Left cardiac atrium (tissue), 4 donors: ENCODE data around the gene C2orf78. TPM values are rescaled to one million over a fixed set of nuclear protein-coding genes. Genes with fewer than 3 reads are reported as not detected.
"Not testable (repeated sequence)": the region's sequence is repeated elsewhere in the genome, so short reads cannot be mapped to it uniquely, and the experiment has no call there.

Source experiments
- ATAC-seq, 2 donors: fragments of 200-7000 bp; cut with Tn5 transposase; one replicate each; pipeline ENCODE4 v1.9.1; 2020; ENCODE audit warnings: mild to moderate bottlenecking in 2 of 2, moderate library complexity in 2 of 2
- DNase-seq: peaks from one replicate; pipeline ENCODE4 v3.0.0-alpha.2; 2020
- intact Hi-C, 2 donors: fragments of 100-400 bp; cut with DNase I; formaldehyde crosslinking; loops; one replicate each; pipeline versions ENCODE4 v1.14.1 to v1.15.1; 2022 to 2023
- long read RNA-seq: library from polyadenylated mRNA; unstranded; transcript quantifications from one replicate; pipeline ENCODE4 v2.0.0, GENCODE V29; 2021
- total RNA-seq, 2 donors: library from RNA; stranded (reverse); fragmentation: NEBNext Ultra II Directional; extraction: Animal tissue kit (Norgen Biotek cat#: 25700); gene quantifications; one replicate each; pipeline ENCODE4 v1.2.1, GENCODE V29; 2021
- donor health status: DM: no; HTN: yes; CAD: no.
- donor health status: DM: no; HTN: yes; CAD: no; lungs with severe emphysema.
- donor health status: DM: yes; HTN: yes; CAD: no.
- donor health status: Dilated cardiomyopathy.

The C2orf78 gene
- not detected for total RNA-seq
- long read RNA-seq: 0 reads

GRCh38 chr2:73783883-73784282 is at the start of gene C2orf78:
Gene C2orf78 (plus strand): TSS chr2:73784183. CDS start chr2:73784310, 127 bp downstream.
- DNase-seq, ATAC-seq, intact Hi-C loops: not testable (repeated sequence)

GRCh38 chr2:73736378-73736777 is 47.6 kb upstream of the C2orf78 start:
- no peak for DNase-seq
- intact Hi-C loops: no loop called here
- ATAC-seq: no peak

- peak; percentile 97 for DNase-seq
- intact Hi-C loops: no loop called here
- ATAC-seq: peak; percentile 100
These were observed 46.9 kb upstream of the C2orf78 start, which contains the start of gene TPRKB for GRCh38 chr2:73736855-73737779. Gene TPRKB (minus strand): TSS chr2:73737345. CDS start chr2:73734569, 2,776 bp downstream.

GRCh38 chr2:73739101-73739500 is 44.9 kb upstream of the C2orf78 start:
- no peak for DNase-seq
- intact Hi-C loops: no loop called here
- no peak for ATAC-seq

GRCh38 chr2:73740767-73741166 is 43.2 kb upstream of the C2orf78 start:
- ATAC-seq (no peak), DNase-seq (no peak)
- intact Hi-C loops: no loop called here

GRCh38 chr2:73746015-73746876 is 37.7 kb upstream of the C2orf78 start:
- DNase-seq (no peak), ATAC-seq (no peak)
- intact Hi-C loops: no loop called here

- DNase-seq (no peak), ATAC-seq (no peak)
- intact Hi-C loops: no loop called here
These were observed 37.1 kb upstream of the C2orf78 start for GRCh38 chr2:73746877-73747208.

GRCh38 chr2:73749314-73749713 is 34.7 kb upstream of the C2orf78 start:
- ATAC-seq: no peak
- intact Hi-C loops: no loop called here
- DNase-seq: no peak

- intact Hi-C loops, DNase-seq, ATAC-seq: not testable (repeated sequence)
These were observed 29.7 kb upstream of the C2orf78 start for GRCh38 chr2:73754332-73754731.

- intact Hi-C loops: no loop called here
- ATAC-seq: peak; percentile 78 to 92
These were observed 24.7 kb upstream of the C2orf78 start for GRCh38 chr2:73759285-73759764.

GRCh38 chr2:73759904-73760303 is 24.1 kb upstream of the C2orf78 start:
- DNase-seq (no peak), ATAC-seq (no peak)
- intact Hi-C loops: no loop called here

More at GRCh38 chr2:73759285-73759764, 24.7 kb upstream of the C2orf78 start:
- DNase-seq: peak; percentile 38

- intact Hi-C loops: no loop called here
- DNase-seq: no peak
These were observed 21.4 kb upstream of the C2orf78 start for GRCh38 chr2:73762571-73762970.

GRCh38 chr2:73764945-73765344 is 19.0 kb upstream of the C2orf78 start:
- ATAC-seq: no peak
- no peak for DNase-seq
- intact Hi-C loops: no loop called here

More at GRCh38 chr2:73762571-73762970, 21.4 kb upstream of the C2orf78 start:
- ATAC-seq: no peak

GRCh38 chr2:73766349-73766748 is 17.6 kb upstream of the C2orf78 start:
- intact Hi-C loops: no loop called here
- ATAC-seq (no peak), DNase-seq (no peak)

- ATAC-seq (no peak), DNase-seq (no peak)
- intact Hi-C loops: no loop called here
These were observed 17.0 kb upstream of the C2orf78 start for GRCh38 chr2:73766994-73767393.

- intact Hi-C loops: no loop called here
These were observed 13.3 kb upstream of the C2orf78 start for GRCh38 chr2:73770725-73771124.

GRCh38 chr2:73772819-73773218 is 11.2 kb upstream of the C2orf78 start:
- intact Hi-C loops: no loop called here
- DNase-seq (no peak), ATAC-seq (no peak)

More at GRCh38 chr2:73770725-73771124, 13.3 kb upstream of the C2orf78 start:
- no peak for DNase-seq
- ATAC-seq: no peak

- intact Hi-C loops: no loop called here
These were observed 7.6 kb upstream of the C2orf78 start for GRCh38 chr2:73776381-73776780.

GRCh38 chr2:73776869-73777519 is 7.0 kb upstream of the C2orf78 start:
- intact Hi-C loops: no loop called here
- ATAC-seq (no peak), DNase-seq (no peak)

More at GRCh38 chr2:73776381-73776780, 7.6 kb upstream of the C2orf78 start:
- no peak for DNase-seq
- ATAC-seq: no peak
